KG1 (cell line): ENCODE results near the gene MAN1A2.
"Not testable (repeated sequence)": the region's sequence is repeated elsewhere in the genome, so short reads cannot be mapped to it uniquely, and the experiment has no call there.

Experiments used
- DNase-seq: peaks from one replicate; lab custom pipeline; 2025; lab: John Stamatoyannopoulos, UW

Gene MAN1A2

DNA sequence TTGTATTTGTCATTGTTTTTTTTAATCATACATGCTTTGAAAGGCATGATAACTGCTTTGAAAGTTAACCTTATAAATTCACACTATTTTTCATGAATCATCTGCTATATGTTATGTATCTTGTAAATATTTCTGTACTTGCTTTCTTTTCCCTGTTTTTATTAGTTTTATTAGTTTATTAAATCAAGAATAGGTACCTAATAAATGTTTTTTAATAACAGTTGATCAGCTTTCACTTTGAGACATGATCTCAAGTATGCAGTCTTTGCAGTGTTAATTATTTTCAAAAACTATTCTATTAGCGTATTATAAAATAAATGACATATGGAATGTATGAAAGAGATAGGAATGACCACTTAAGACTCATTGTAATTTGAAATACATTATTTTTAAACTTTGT lies 127.8 kb downstream of the MAN1A2 start:
- no peak for DNase-seq

DNA sequence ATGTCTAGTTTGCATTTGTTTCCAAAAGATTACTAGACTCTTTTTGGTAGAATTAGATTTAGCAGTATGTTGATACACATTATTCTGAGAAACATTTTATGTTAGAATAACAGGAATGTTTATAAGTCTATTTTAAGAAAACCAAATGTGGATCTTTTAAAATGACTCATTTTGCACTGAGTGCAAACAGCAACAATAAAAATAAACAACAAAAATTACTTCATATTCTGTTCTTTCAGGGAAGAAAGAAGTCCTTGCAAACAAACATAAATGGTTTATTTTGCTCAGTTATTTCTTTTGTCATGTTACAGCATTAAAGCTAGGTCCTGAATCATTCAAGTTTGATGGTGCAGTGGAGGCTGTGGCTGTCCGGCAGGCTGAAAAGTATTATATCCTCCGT lies 131.8 kb downstream of the MAN1A2 start:
- DNase-seq, result no peak

DNA sequence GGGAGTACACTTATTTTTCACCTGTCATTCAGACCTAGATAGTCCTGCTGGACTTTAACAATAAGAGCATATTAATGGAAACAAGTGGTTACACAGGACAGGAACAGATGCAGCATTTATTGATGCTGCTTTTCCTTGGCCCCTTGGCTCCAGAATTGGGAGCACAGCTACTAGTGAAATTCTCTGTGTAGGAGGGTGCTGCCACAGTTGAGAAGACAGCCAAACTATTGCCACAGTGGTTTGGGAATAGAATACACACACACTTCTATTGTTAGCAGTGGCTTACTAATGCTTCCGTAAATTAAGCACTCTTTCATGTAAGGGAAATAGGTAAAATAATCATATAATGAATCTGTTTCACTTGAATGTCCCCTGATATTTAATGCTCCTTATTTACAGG lies 133.3 kb downstream of the MAN1A2 start:
- no peak for DNase-seq

DNA sequence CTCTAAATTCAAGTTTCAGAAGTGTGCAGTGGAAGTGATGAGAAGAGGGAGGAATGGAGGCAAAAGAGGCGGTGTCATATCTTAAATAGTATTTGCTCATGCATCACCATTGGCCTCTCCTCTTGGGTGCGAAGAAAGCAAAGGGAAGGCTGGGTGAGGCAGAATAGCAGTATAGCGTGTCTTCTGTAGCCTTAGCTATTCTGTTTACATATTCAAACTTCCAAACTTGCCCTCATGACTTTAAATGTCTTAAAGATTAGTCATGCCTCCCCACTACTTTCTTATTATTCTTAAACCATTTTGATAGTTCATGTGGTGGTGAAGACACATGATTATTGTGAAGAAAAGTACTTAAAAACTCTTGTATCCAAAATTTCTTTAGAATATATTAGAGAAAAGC lies 134.0 kb downstream of the MAN1A2 start:
- no peak for DNase-seq

DNA sequence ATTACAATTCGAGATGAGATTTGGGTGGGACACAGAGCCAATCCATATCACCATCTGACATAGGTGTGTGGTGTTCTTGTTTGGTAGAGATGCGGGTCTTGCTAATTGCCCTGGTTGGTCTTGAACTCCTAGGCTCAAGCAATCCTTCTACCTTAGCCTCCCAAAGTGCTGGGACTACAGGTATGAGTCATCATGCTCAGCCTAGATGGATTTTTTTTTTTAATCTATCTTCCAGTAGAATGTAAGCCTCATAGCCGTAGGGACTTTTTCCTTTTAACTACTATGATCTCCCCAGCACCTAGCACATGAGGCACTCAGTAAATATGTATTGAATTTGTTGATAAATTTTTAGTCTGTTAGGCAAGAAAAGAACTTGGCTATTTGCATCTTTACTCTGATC lies 144.0 kb downstream of the MAN1A2 start:
- DNase-seq, result no peak

DNA sequence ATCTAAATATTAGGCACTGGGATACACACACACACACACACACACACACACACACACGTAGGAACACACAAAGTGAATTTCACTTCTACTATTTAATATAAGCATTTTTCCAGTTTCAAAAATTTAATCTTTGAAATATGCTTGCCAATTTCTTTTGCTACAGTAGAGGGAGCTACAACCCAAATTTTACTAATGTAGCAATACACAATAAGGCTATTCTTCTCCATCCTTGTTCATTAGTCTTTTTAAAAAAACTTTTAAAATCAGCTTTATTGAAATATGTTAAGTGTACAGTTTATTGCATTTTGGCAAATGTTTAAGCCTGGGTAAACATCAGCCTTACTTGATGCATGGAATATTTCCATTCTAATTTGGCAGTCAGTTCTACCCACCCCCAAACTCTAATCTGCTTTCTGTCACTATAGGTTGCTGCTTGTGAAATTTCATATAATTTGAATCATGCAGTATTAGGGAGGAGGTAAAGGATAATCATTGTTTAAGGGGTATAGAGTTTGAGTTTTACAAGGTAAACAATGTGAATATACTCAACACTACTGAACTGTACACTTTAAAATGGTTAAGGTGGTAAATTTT lies 145.6 kb downstream of the MAN1A2 start:
- peak; percentile 9 for DNase-seq

DNA sequence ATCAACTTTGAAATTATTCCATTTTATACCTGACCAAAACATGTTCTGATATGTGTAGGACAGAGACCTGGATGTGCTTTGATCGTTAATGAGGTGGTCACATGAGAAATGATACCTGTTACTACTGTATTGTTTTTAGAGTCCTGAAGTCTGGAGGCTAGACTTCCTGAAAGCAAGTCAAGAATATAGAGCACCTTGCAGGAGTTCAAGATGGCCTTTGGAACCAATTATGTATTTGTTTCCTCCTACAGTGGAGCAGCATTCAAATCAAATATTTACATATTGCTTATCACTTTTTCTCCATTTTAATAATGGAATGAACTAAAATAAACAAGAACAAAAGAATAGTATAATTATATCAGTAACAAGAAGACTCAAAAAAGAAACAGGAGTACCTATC lies 155.9 kb downstream of the MAN1A2 start:
- DNase-seq, result no peak

DNA sequence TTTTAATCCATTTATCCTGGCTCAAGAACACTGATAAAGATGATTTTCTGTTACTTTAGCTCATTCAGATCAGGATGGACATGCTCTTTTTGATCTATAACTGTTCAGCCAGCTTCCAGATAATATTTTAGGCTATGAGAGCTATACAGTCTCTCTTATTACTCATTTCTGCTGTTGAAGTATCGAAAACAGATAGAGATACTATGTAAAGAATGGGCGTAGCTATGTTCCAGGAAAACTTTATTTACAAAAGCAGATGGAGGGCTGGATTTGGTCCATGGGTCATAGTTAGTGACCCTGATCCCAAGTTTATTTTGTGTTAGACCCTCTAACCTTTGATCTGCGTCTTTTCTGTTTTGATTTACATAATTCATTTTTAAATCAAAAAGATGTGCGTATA lies 159.8 kb downstream of the MAN1A2 start:
- DNase-seq, result no peak

DNA sequence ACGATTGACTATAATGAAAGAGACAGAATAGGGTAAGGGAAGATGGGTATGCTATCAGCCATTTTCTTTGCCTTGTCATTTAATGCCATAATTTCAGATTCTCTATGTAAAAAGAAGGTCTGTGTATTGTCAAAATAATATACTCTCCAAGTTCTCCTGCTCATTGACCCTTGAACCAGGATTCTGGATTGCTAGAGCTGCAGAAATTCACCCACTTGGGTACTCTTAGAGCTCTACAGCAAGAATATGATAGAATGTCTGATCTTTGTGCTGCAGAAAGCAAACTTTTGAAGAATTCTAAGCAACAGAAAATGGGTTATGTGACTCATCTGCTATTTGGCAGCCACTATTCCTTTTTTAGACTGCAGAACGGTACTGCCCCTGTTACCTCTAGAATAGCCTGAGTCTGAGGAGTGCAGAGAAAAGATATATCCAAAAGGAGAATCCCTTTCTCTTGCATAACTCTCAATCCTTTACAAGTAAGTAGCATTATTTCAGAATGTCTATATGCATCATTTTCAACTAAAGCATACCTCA lies 160.4 kb downstream of the MAN1A2 start:
- no peak for DNase-seq

DNA sequence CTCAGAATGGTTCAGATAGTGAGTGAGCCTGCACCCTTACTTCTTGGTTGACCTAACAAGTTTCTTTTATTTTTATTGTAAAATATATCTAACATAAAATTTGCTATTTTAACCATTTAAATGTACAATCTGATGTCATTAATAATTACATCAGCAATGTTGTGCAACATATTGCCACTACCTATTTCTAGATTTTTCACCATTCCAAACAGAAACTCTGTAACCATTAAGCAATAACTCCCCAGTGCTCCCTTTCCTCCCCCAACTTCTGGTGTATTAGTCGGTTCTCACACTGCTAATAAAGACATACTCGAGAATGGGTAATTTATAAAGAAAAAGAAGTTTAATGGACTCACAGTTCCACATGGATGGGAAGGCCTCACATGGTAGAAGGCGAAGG lies 162.4 kb downstream of the MAN1A2 start:
- no peak for DNase-seq

DNA sequence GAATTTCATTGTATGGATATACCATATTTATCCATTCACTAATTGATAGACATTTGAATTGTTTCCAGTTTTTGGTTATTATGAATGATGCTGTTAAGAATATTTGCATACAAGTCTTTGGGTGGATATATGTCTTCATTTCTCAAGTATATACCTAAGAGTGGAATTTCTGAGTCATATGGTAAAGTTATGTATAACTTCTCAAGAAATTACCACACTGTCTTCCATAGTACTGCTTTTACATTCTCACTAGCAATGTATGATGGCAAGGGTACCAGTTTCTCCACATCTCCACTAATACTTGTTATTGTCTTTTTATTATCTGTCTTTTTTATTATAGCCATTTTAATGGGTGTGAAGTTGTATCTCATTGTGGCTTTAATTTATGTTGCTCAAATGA lies 164.0 kb downstream of the MAN1A2 start:
- DNase-seq, result no peak

DNA sequence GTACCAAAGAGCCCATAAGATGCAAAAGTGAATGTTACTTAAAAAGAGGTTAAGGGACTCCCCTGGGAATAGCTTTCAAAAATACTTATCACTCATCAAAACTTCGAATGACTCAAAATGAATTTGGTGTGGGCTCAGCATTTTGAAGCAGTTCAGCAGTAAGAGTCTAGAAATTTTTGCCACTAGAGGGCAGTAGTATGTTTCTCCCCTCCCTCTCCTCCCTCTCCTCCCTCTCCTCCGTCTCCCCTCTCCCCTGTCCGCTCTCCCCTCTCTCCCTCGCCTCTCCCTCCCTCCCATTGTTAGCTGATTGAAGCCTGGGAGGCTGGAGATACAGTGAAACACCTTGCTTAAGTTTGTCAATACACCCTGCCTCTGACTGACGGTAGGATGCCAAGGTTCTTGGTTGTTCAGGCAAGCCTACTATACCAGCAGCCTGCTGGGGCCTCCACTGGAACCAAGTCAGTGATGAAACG lies 167.8 kb downstream of the MAN1A2 start:
- DNase-seq, result peak; percentile 16

DNA sequence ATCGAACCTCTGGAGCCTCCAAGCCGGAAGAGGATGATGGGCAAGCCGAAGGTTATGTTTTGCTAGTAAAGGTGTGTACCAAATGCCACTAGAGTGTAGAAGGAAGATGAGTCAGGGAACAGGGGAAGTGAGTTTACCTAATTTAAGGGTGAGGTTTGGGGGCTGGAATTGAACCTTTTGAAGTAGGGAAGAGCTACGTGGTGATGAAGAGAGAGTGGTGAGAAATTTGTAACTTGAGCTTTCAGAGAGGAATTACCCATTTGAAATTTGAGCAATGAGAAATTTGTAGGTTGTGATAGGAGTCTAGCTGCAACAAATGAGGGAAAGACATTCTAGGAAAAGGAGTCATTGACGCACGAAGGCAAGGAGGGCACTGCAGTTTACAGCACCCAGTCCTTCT lies 168.6 kb downstream of the MAN1A2 start:
- no peak for DNase-seq

DNA sequence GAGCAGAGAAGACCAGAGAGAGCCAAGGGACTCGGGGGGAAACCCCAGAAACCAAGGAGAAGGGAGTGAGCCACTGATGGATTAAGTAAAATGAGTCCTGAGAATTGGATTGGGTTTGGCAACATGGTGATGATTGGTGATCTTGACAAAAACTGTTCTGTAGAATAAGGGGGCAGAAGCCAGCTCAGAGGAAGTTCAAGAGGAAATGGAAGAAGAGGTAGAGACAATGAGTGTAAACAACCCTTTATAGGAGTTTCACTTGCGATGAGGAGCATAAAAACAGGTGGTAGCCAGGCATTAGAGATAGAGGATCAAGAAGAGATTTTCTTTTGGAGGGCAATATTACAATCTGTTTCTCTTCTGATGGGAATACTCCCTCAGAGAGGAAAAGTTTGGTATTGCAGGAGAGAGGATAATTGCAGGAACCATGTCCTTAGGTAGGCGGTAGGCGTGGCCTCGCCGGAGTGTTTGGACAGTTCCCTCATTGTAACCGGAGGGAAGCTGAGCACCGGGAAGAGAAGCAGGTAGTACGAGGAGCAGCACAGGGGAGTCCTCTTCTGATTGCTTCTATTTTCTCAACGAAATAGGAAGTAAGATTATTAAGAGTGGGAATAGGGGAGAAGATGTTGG lies 170.2 kb downstream of the MAN1A2 start:
- no peak for DNase-seq

DNA sequence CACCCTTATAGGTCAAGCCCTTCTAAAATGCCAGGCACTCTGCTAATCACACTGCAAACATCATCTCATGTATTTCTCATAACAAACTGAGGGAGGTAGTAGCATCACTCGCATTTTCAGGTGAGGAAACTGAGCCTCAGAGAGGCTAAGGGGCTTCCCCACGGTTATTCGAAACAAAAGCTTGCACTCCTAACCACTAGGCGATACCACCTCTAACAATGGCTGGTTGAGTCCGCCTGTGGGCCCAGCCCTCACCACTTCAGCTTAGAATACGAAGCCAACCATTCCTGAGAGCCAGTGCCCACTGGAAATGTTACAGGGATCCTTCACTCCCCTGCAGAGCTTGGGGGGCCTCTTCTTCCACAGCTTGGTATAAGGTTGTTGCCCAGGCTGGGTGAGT lies 173.3 kb downstream of the MAN1A2 start:
- no peak for DNase-seq

DNA sequence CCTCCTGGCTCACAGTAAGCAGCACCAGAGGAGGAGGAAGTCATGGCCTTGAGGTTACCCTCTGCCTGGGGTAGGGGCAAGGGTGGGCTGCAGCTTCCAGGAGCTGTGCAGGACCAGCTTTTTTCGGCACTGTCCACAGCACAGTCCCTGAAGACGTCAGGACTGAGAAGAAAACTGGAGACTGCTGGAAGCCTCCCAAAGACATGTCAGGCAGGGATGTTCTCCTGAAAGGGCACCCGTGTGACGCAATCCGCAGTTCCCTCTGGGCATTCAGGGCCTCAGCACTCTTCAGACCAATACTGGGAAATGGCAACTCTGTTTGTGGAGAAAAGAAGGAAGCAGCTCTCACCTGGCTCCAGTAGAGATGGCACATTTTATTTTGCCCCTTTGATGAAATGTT lies 173.8 kb downstream of the MAN1A2 start:
- no peak for DNase-seq

DNA sequence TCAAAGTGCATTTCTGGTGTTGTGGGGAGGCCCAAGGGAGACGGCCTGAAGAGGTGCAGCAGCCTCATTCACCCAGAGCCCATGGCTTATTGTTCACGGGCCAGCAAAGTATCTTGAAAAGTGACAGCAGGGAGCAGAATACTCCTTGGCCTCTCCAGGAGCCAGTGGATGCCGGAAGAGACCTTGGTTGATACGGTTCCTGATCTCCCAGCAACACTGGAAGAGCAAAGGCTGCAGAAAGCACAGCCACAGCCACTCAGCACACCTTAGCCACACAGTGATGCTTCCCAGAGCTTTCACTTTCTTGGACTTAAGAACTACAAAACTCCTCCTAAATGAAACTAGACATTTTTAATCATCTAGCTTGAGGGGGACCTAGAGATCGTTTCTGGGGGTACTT lies 174.3 kb downstream of the MAN1A2 start:
- no peak for DNase-seq

DNA sequence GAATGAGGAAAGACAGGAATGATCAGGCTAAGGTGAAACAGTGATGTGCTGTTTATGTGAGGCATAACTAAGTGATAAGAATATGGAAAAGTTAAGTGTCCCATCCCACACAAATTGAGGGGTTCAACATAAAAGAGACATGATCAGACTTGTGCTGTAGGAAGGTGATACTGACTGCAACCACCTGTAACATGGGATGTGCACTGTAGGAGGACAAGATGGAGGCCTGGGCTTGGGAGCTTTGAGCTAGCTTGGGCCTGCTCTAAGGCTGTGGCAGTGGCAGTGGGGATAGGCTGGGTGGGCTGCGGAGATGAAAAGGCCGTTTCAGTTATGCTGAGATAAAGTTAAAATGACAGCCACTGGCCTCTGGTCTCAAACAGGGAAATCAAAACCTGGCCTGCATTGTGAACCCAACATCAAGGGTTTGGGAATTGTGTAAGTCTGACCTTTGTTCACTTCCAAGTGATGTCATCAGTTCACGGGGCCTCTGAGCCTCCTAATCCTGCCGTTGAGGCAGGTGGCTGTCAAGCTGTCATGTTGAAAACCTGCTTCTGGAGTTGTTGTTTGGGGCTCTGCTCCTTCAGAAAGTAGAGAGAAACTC lies 177.4 kb downstream of the MAN1A2 start:
- no peak for DNase-seq

DNA sequence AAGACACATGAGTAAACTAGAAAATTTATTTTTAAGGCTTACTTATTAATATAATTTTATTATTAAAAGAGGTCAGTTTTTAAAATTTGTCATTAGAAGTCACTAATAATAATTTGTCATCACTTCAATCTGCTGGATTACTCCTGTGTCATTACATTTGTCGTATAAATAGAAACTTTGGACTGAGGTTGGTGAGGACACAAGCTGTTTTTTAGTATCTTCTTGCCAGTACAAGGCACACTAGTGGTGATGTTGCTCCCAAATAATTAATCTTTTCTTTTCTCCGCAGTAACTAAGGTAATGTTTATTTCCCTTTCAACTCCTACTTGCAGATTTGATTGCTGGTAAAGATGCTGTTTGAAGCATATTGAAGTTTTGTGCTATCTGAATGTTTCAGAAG lies 179.2 kb downstream of the MAN1A2 start:
- no peak for DNase-seq

DNA sequence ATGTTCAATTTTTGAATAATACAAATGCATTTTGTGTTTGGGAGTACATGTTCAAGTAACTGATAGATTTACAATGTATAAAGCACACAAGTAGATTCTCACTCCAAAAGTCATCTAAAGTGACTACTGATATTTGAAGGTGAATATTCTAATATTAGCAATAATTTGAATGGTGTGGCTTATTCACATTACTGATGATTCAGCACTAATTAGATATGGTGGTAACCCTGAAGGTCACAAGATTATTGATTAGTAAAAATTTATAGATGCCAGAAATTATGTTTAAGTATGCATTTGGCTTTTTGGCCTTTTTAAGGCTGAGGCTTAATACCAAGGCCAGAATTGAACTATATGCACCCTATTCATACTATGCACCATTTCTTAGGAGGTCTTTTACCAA lies 186.2 kb downstream of the MAN1A2 start:
- DNase-seq, result no peak

DNA sequence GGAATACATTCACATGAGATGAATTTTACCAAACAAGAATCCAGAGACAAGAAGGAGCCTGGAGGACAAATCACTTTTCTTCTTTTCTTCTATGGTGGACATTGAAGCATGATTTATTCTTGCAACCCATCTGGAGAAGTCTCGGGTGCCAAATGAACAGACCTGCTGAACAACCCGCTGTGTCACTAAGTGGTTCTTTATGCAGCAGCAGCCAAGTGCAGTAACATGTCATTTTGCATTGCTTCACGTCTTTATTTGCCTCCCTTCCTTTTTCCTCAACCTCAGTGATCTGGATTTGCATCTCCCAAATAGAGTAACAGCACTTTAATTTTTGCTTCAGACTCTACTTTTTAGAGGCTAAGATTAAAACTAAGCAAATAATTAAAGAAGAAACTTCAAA lies 188.6 kb downstream of the MAN1A2 start:
- DNase-seq, result no peak

DNA sequence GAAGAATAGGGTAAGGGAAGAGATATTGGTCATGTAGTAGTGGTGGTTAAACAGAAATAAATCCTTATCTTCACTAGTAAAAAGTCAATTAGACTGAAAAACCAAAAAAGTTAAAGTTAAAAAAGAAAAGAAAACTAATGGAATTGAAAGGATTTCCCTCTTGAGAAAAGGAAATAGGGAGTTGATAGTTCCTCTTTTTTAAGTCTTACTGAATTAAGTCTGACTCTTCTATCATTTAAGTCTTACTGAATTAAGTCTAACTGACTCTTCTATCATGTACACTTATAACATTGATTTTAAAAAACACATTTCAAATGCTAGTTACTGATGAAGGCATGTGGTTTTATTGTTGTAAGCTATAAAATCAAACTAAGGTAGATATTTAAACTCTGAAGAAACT lies 189.1 kb downstream of the MAN1A2 start:
- peak; percentile 18 for DNase-seq

DNA sequence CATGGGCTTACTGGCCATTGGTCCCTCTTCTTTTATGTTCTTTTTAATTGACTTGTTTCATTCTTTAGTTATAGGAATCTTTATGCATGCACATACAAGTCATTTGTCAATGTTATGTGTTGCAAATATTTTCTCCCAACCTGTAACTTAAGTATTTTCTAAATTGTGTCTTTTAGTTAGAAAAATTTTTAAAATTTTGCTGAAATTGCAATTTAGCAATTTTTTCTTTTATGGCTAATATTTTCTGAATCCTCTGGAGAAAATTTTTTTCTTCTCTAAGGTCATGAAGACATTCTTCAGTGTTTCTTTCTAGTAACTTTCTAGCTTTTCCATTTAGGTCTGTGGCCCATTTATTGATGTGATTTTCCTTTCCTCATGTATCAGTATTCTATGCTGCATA lies 189.7 kb downstream of the MAN1A2 start:
- no peak for DNase-seq

DNA sequence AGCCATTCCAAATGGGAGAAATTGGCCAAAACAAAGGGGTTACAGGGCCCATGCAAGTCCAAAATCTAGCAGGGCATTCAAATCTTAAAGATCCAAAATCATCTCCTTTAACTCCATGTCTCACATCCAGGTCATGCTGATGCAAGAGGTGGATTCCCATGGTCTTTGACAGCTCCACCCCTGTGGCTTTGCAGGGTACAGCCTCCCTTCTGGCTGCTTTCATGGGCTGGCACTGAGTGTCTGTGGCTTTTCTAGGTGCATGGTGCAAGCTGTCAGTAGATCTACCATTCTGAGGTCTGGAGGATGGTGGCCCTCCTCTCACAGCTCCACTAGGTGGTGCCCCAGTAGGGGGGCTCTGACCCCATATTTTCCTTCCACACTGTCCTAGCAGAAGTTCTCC lies 191.2 kb downstream of the MAN1A2 start:
- not testable (repeated sequence) for DNase-seq
